GM20431 (cell line): Measurements from ENCODE around the gene PRPH.

Source experiments
- in situ Hi-C: fragments of 300-500 bp; cut with MseI, MboI; formaldehyde crosslinking; loops from one replicate; pipeline ENCODE4 v1.15.0; 2020; ENCODE audit warnings: low sequenced_read_pairs; ENCODE audit not compliant: unreplicated experiment

Gene PRPH

GRCh38 chr12:49342914-49343731, 48.2 kb downstream of the PRPH start:
- in situ Hi-C loops = loop anchor here (10.0 kb wide), 1 partner anchor 58 kb away; no protein-coding TSS in a partner anchor

- in situ Hi-C loops = loop anchor here (10.0 kb wide), 1 partner anchor 60 kb away; no protein-coding TSS in a partner anchor
Observed at GRCh38 chr12:49344486-49345050, 49.6 kb downstream of the PRPH start.

- in situ Hi-C loops = loop anchor here (10.0 kb wide), 1 partner anchor 60 kb away; no protein-coding TSS in a partner anchor
Observed at GRCh38 chr12:49345051-49345824, 50.3 kb downstream of the PRPH start.

GRCh38 chr12:49345825-49346658, 51.1 kb downstream of the PRPH start:
- in situ Hi-C loops = loop anchor here (10.0 kb wide), 1 partner anchor 61 kb away; no protein-coding TSS in a partner anchor

- in situ Hi-C loops = loop anchor here (10.0 kb wide), 1 partner anchor 62 kb away; no protein-coding TSS in a partner anchor
Observed at GRCh38 chr12:49346659-49347310, 51.8 kb downstream of the PRPH start, which contains the start of gene DNAJC22. Gene DNAJC22, plus strand, starts transcription at chr12:49346888. Its CDS starts 1,985 bp downstream, at chr12:49348873.

- in situ Hi-C loops = loop anchor here (10.0 kb wide), 1 partner anchor 63 kb away; no protein-coding TSS in a partner anchor
Observed at GRCh38 chr12:49347311-49348193, 52.6 kb downstream of the PRPH start.
